ENCODE results near the gene ANXA4. TPM values are rescaled to one million over a fixed set of nuclear protein-coding genes. Genes with fewer than 3 reads are reported as not detected.
A peak's percentile ranks its signal among the peaks of the same experiment; 100 is the strongest.

Gene ANXA4
- total and polyA plus RNA-seq, 2 of the 13 experiments (the other 11 are each of a cell fraction or from before 2014, with no cell fraction given) = 155 to 168 TPM

GRCh38 chr2:69700381-69700780 is 41.6 kb upstream of the ANXA4 start:
- H3K4me2 ChIP-seq (ENCODE audit: low read depth, low read length) = no peak overlapping the region
- ChIA-PET CTCF (ENCODE audit: low intra/inter-chr PET ratio, low total read pairs) (no interaction called here), POLR2A (no interaction called here)
- H2AFZ ChIP-seq (ENCODE audit: low read length) = no peak overlapping the region
- H3K27ac ChIP-seq (ENCODE audit: extremely low read length, insufficient read depth, low read length) = no peak overlapping the region
- no peaks in the 10 kb centered on the region for H3K79me2 ChIP-seq (ENCODE audit: insufficient read depth, low read length)
- no peaks in the 10 kb centered on the region for H4K20me1 ChIP-seq (ENCODE audit: insufficient read depth, low read length)
- no peaks in the 10 kb centered on the region for H3K36me3 ChIP-seq (replicated peaks in 1 of 2; ENCODE audit: control insufficient read depth in 1 of 2, insufficient read depth in 2 of 2, low read length in 2 of 2)
- in situ Hi-C loops (cut with HindIII; ENCODE audit: extremely low pct_ligation_motif_present, low pct_unique_long_range_greater_than_20kb) = no loop called here
- DNase-seq (ENCODE audit: low spot score) (no peak), FAIRE-seq (no peak), ATAC-seq (no peak)
- no peak for TF ChIP-seq E2F2 (CRISPR knock-in tag; IDR thresholded peaks at IDR 0.05; ENCODE audit: borderline replicate concordance)
- no peak for TF ChIP-seq ZNF253 (CRISPR knock-in tag; IDR thresholded peaks at IDR 0.05; ENCODE audit: borderline replicate concordance)
- TF ChIP-seq FOXA3 (CRISPR knock-in tag; IDR thresholded peaks at IDR 0.05) = no peak
- TF ChIP-seq ZNF839 (CRISPR knock-in tag; IDR thresholded peaks at IDR 0.05; ENCODE audit: borderline replicate concordance) = no peak
- 67% methylated on average over 5 of the region's 5 CpGs for WGBS (ENCODE audit: low lambda C conversion rate)
- H3K4me1 ChIP-seq (ENCODE audit: insufficient read depth, low read length) = peaks cover 17% of the 10 kb centered on the region
- BruUV-seq (replicated peaks) = no TSS peak
- intact Hi-C loops (cut with micrococcal nuclease; ENCODE audit: unreplicated experiment) = no loop called here
- no peak overlapping the region for H3K9ac ChIP-seq (ENCODE audit: insufficient read depth, low read depth, low read length)
- peaks cover 1 to 4% of the 10 kb centered on the region in 2 experiments; a peak in 2 of 5 replicates for H3K27me3 ChIP-seq (ENCODE audit: control insufficient read depth in 1 of 2, insufficient read depth in 2 of 2, low read length in 2 of 2)
- H3K9me3 ChIP-seq (ENCODE audit: low read length) = no peaks in the 10 kb centered on the region
- H3K4me3 ChIP-seq (replicated peaks in 1 of 3; ENCODE audit: insufficient read depth in 1 of 3, low read depth in 2 of 3, low read length in 3 of 3) = no peak overlapping the region

GRCh38 chr2:69701100-69701945 is 40.6 kb upstream of the ANXA4 start:
- intact Hi-C loops (cut with micrococcal nuclease; ENCODE audit: unreplicated experiment) (no loop called here), in situ Hi-C loops (cut with HindIII; ENCODE audit: extremely low pct_ligation_motif_present, low pct_unique_long_range_greater_than_20kb) (no loop called here)
- WGBS (ENCODE audit: low lambda C conversion rate) = 59% methylated on average over 9 of the region's 9 CpGs
- Histone ChIP-seq H3K27ac (ENCODE audit: extremely low read length, insufficient read depth, low read length) (no peak overlapping the region), H3K9ac (ENCODE audit: insufficient read depth, low read depth, low read length) (no peak overlapping the region), H4K20me1 (ENCODE audit: insufficient read depth, low read length) (no peaks in the 10 kb centered on the region), H2AFZ (ENCODE audit: low read length) (no peak overlapping the region), H3K79me2 (ENCODE audit: insufficient read depth, low read length) (no peaks in the 10 kb centered on the region), H3K27me3 (ENCODE audit: control insufficient read depth in 1 of 2, insufficient read depth in 2 of 2, low read length in 2 of 2) (peaks cover 1 to 4% of the 10 kb centered on the region in 2 experiments; a peak in 2 of 5 replicates), H3K36me3 (replicated peaks in 1 of 2; ENCODE audit: control insufficient read depth in 1 of 2, insufficient read depth in 2 of 2, low read length in 2 of 2) (no peaks in the 10 kb centered on the region), H3K4me1 (ENCODE audit: insufficient read depth, low read length) (0 out of 2 replicates have a peak, but pooled peaks cover 8% of the 10 kb centered on the region), H3K9me3 (ENCODE audit: low read length) (no peaks in the 10 kb centered on the region), H3K4me3 (replicated peaks in 1 of 3; ENCODE audit: insufficient read depth in 1 of 3, low read depth in 2 of 3, low read length in 3 of 3) (no peak overlapping the region), H3K4me2 (ENCODE audit: low read depth, low read length) (no peak overlapping the region)
- no peak for TF ChIP-seq TERF1 (CRISPR knock-in tag; IDR thresholded peaks at IDR 0.05)
- TF ChIP-seq CEBPB (IDR thresholded peaks at IDR 0.05; ENCODE audit: borderline replicate concordance, low read depth, low read length) = peak; percentile 56; the same call in 1 of the 2 replicates
- ChIA-PET POLR2A (no interaction called here), CTCF (ENCODE audit: low intra/inter-chr PET ratio, low total read pairs) (no interaction called here)
- DNase-seq (ENCODE audit: low spot score) (no peak), ATAC-seq (no peak), FAIRE-seq (no peak)
- no TSS peak for BruUV-seq (replicated peaks)

All from HepG2 (cell line).